K562 (cell line): ENCODE data around the gene CCDC9. TPM values are rescaled to one million over a fixed set of nuclear protein-coding genes. Genes with fewer than 3 reads are reported as not detected.
A peak's percentile ranks its signal among the peaks of the same experiment; 100 is the strongest.

Source experiments
- ARID1B ChIP-seq: fragments of 450-650 bp; IDR thresholded peaks from 2 replicates; pipeline ENCODE4 v1.6.1; 2016; ENCODE audit warnings: antibody characterized with exemption, mild to moderate bottlenecking, inconsistent platforms
- COPS2 ChIP-seq: fragments of 450-650 bp; conservative IDR thresholded peaks from 2 replicates; pipeline ENCODE4 v1.6.1; 2016; ENCODE audit warnings: mild to moderate bottlenecking, moderate library complexity
- JUND ChIP-seq, 2 experiments: IDR thresholded peaks; 2 replicates in 1 of 2; 3 replicates in 1 of 2; pipeline ENCODE4 v1.6.1; 2011; ENCODE audit warnings: borderline replicate concordance in 2 of 2, low read depth in 2 of 2, low read length in 2 of 2, improper control_type of control experiment in 1 of 2, missing biosample characterization in 1 of 2, missing genetic modification characterization in 1 of 2, missing genetic modification reagents in 1 of 2
- NKRF ChIP-seq: fragments of 450-650 bp; IDR thresholded peaks from 2 replicates; pipeline ENCODE4 v1.6.1; 2016; ENCODE audit warnings: borderline replicate concordance
- RCOR1 ChIP-seq, 2 experiments: IDR thresholded peaks; 2 replicates each; pipeline ENCODE4 v1.6.1; 2012; ENCODE audit warnings: low read depth in 2 of 2, low read length in 2 of 2, borderline replicate concordance in 1 of 2, improper control_type of control experiment in 1 of 2
- RREB1 ChIP-seq: fragments of 250-450 bp; sonication (Bioruptor Pico); IDR thresholded peaks from 2 replicates; pipeline ENCODE4 v1.4.0; 2020
- SIRT6 ChIP-seq: IDR thresholded peaks from one replicate; pipeline ENCODE4 v1.6.1; 2012; ENCODE audit warnings: low read depth, mild to moderate bottlenecking, control low read depth, inconsistent platforms, low read length, moderate library complexity
- SMARCE1 ChIP-seq: fragments of 450-650 bp; IDR thresholded peaks from 2 replicates; pipeline ENCODE4 v1.7.1; 2016; ENCODE audit warnings: mild to moderate bottlenecking
- SREBF1 ChIP-seq: fragments of 150-350 bp; IDR thresholded peaks from 2 replicates; pipeline ENCODE4 v1.6.1; 2014; ENCODE audit warnings: antibody characterized with exemption, low read depth, low read length, borderline replicate concordance
- XRCC5 ChIP-seq: fragments of 200-400 bp; formaldehyde crosslinking; IDR thresholded peaks from 2 replicates; pipeline ENCODE4 v1.6.1; 2017; ENCODE audit warnings: low read depth, mild to moderate bottlenecking, low read length
- ZFP36 ChIP-seq: fragments of 150-350 bp; IDR thresholded peaks from 2 replicates; pipeline ENCODE4 v1.6.1; 2018; ENCODE audit warnings: low read length, low read depth; ENCODE audit not compliant: partially characterized antibody
- polyA plus RNA-seq, 8 experiments: library from polyadenylated mRNA; depleted of rRNA in 4 of 8; stranded (reverse) in 5 of 8; unstranded in 3 of 8; fragments of >200 nt; fragmentation: Nextera tagmentation in 2 of 8; fragmentation: Illumina TruSeq in 1 of 8; extraction: Ambion mirVana in 2 of 8; extraction: Trizol in 1 of 8; gene quantifications; 2 replicates each; pipeline versions ENCODE4 v1.2.1 to v1.2.3, GENCODE V29; 2011 to 2014; ENCODE audit warnings: inconsistent platforms in 1 of 8, missing spikeins in 1 of 8
- total RNA-seq, 7 experiments: library from RNA; depleted of rRNA in 6 of 7; stranded (reverse); fragments of >200 nt in 6 of 7; fragmentation: Illumina TruSeq in 2 of 7; extraction: Trizol in 2 of 7; gene quantifications; 2 replicates each; pipeline versions ENCODE4 v1.2.1 to v1.2.3, GENCODE V29; 2011 to 2021; ENCODE audit warnings: low replicate concordance in 1 of 7
- TF ChIP-seq, protein P1 (sequence below): fragments of 450-650 bp; IDR thresholded peaks from 2 replicates; pipeline ENCODE4 v1.6.1; 2018; ENCODE audit not compliant: partially characterized antibody
- TF ChIP-seq, protein P2 (sequence below): fragments of 250-450 bp; sonication (Bioruptor Pico); IDR thresholded peaks from 2 replicates; pipeline ENCODE4 v1.8.0; 2022; ENCODE audit warnings: inconsistent platforms

The CCDC9 gene
- total and polyA plus RNA-seq, 9 of the 15 experiments (the other 6 are each of a cell fraction or from before 2014, with no cell fraction given): 0.23 to 38.6 (median 8.4) TPM

DNA sequence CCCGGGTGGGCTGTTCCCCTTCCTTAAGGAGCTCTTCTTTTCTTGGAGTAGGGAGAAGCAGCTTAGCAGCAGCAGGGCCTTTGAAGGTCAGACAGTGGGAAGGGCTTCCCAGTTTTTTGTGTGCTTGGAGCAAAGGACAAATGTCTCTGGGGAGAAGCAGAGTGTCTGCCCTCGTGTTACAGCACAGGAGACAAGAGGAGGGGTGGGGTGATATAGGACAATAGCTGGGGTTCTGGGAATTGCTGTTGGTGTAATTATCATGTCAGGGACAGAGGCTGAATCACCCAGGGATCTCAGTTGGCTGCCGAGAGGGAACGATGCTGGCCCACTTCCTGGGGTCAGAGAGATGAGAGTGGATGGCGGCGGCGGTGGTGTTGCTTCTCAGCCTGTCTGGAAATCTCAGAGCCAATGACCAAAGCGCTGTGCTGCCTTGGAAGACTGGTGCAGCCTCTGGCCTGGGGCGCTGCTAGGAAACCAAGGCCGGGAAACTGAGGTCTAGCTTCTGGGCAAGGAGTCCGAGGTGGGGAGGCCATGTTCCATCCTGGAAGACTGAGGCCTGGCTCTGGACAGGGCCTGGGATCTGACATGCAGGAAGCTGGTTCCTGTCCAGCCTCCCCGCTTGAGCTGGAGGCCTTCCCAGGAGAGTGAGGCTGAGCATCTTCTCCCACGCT is 19.6 kb downstream of the CCDC9 start (continued):
- TF ChIP-seq RREB1 (CRISPR knock-in tag): no peak
- no peak for TF ChIP-seq COPS2
- TF ChIP-seq SMARCE1: no peak
- peak; percentile 33; the same call in 1 of the 2 replicates for TF ChIP-seq ARID1B
- TF ChIP-seq XRCC5: no peak
- no peak for TF ChIP-seq SIRT6
- TF ChIP-seq JUND (IDR thresholded peaks at IDR 0.05; ENCODE audit: borderline replicate concordance, low read depth, low read length): 0 out of 2 replicates have a peak, but pooled peaks have one; percentile 34
- TF ChIP-seq JUND (tag; IDR thresholded peaks at IDR 0.05; ENCODE audit: borderline replicate concordance, low read depth, low read length): no peak; the same call in 2 of the 3 replicates
- TF ChIP-seq RCOR1 (IDR thresholded peaks at IDR 0.05; ENCODE audit: borderline replicate concordance in 1 of 2, low read depth in 2 of 2, low read length in 2 of 2): 0 out of 4 replicates have a peak, but pooled peaks of 1 of the 2 experiments have one; percentile 36
- TF ChIP-seq, protein P1, sequence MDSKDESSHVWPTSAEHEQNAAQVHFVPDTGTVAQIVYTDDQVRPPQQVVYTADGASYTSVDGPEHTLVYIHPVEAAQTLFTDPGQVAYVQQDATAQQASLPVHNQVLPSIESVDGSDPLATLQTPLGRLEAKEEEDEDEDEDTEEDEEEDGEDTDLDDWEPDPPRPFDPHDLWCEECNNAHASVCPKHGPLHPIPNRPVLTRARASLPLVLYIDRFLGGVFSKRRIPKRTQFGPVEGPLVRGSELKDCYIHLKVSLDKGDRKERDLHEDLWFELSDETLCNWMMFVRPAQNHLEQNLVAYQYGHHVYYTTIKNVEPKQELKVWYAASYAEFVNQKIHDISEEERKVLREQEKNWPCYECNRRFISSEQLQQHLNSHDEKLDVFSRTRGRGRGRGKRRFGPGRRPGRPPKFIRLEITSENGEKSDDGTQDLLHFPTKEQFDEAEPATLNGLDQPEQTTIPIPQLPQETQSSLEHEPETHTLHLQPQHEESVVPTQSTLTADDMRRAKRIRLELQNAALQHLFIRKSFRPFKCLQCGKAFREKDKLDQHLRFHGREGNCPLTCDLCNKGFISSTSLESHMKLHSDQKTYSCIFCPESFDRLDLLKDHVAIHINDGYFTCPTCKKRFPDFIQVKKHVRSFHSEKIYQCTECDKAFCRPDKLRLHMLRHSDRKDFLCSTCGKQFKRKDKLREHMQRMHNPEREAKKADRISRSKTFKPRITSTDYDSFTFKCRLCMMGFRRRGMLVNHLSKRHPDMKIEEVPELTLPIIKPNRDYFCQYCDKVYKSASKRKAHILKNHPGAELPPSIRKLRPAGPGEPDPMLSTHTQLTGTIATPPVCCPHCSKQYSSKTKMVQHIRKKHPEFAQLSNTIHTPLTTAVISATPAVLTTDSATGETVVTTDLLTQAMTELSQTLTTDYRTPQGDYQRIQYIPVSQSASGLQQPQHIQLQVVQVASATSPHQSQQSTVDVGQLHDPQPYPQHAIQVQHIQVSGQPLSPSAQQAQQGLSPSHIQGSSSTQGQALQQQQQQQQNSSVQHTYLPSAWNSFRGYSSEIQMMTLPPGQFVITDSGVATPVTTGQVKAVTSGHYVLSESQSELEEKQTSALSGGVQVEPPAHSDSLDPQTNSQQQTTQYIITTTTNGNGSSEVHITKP: no peak
- no peak for TF ChIP-seq ZFP36
- TF ChIP-seq, protein P2, sequence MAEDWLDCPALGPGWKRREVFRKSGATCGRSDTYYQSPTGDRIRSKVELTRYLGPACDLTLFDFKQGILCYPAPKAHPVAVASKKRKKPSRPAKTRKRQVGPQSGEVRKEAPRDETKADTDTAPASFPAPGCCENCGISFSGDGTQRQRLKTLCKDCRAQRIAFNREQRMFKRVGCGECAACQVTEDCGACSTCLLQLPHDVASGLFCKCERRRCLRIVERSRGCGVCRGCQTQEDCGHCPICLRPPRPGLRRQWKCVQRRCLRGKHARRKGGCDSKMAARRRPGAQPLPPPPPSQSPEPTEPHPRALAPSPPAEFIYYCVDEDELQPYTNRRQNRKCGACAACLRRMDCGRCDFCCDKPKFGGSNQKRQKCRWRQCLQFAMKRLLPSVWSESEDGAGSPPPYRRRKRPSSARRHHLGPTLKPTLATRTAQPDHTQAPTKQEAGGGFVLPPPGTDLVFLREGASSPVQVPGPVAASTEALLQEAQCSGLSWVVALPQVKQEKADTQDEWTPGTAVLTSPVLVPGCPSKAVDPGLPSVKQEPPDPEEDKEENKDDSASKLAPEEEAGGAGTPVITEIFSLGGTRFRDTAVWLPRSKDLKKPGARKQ: no peak
- TF ChIP-seq NKRF: no peak
- TF ChIP-seq SREBF1: no peak
